GM23248 (cell line): ENCODE data around the gene CSRP2.

ENCODE experiments used
- EZH2 ChIP-seq: fragments of 200-600 bp; sonication (generic); IDR thresholded peaks from 2 replicates; pipeline ENCODE4 v1.6.1; 2018; ENCODE audit warnings: antibody characterized with exemption, mild to moderate bottlenecking; ENCODE audit not compliant: insufficient read depth, poor library complexity, severe bottlenecking
- EZH2phosphoT487 ChIP-seq: fragments of 200-600 bp; sonication (generic); IDR thresholded peaks from 2 replicates; pipeline ENCODE4 v1.6.1; 2018; ENCODE audit warnings: antibody characterized with exemption, moderate library complexity, mild to moderate bottlenecking, low read depth; ENCODE audit not compliant: insufficient read depth

DNA sequence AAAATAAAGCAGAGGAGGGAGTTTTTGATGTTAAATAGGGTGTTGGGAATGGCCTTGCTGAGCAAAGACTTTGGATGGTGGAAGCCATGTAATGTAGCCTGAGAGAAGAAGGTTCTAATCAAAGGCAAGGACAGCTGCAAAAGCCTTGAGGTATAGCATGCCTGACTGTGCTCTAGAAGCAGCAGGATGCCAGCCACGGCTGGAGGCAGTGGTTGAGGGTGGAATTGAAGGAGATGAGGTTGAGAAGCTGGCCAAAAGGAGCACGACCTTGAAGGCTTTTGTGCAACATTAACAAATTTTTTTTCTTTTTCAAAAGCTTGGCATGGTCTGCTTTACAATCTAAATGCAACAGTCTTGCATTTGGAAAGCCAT is 42.3 kb upstream of the CSRP2 start:
- no peak for TF ChIP-seq EZH2
- no peak for TF ChIP-seq EZH2phosphoT487
